GM12878 (cell line): ENCODE results near the gene GRAMD2B. TPM values are rescaled to one million over a fixed set of nuclear protein-coding genes. Genes with fewer than 3 reads are reported as not detected.

Source experiments
- ATAC-seq: fragments of 200-7000 bp; cut with Tn5 transposase; 3 replicates; pipeline ENCODE4 v1.9.1; 2020; ENCODE audit warnings: mild to moderate bottlenecking, moderate library complexity
- BruUV-seq: library from RNA; stranded (reverse); fragments of 400-500 nt; replicated peaks from 2 replicates; lab custom pipeline; 2021; lab: Mats Ljungman, UMichigan
- CTCF ChIA-PET: fragments of 300-600 bp; sonication (Branson Sonifier 250); formaldehyde crosslinking; extraction: SDS; loops from one replicate; lab custom pipeline; 2021; ENCODE audit warnings: inconsistent platforms; lab: Yijun Ruan, JAX
- POLR2A ChIA-PET: fragments of 350-600 bp; formaldehyde crosslinking; extraction: SDS; loops from one replicate; lab custom pipeline; 2021; ENCODE audit warnings: inconsistent platforms; lab: Charles Lee
- RAD21 ChIA-PET: fragments of 300-600 bp; sonication (Branson Sonifier 250); formaldehyde crosslinking; loops from one replicate; lab custom pipeline; 2023; ENCODE audit warnings: antibody characterized with exemption; ENCODE audit not compliant: unreplicated experiment; lab: Charles Lee
- SMC1A ChIA-PET: fragments of 300-600 bp; sonication (Branson Sonifier 250); formaldehyde crosslinking; loops from one replicate; lab custom pipeline; 2023; ENCODE audit not compliant: unreplicated experiment, uncharacterized antibody; lab: Charles Lee
- DNase-seq: peaks from one replicate; pipeline ENCODE4 v3.0.0-alpha.2; 2011; ENCODE audit warnings: low read depth, low spot score
- FAIRE-seq: peaks from 3 replicates; lab custom pipeline; 2011; peaks lifted over from hg19 to GRCh38; lab: Jason Lieb, UNC
- H2AFZ ChIP-seq: 2 replicates; pipeline ENCODE4 v1.6.0; 2011; ENCODE audit warnings: low read depth, low read length, control low read depth; ENCODE audit not compliant: control insufficient read depth
- H3K27ac ChIP-seq: 2 replicates; pipeline ENCODE4 v1.5.1; 2011; ENCODE audit warnings: control low read depth; ENCODE audit not compliant: control insufficient read depth, insufficient read depth
- H3K27me3 ChIP-seq, 2 experiments: replicated peaks in 1 of 2; 2 replicates each; pipeline versions ENCODE4 v1.6.0 to v1.6.1; 2011; ENCODE audit warnings: low read length in 1 of 2; ENCODE audit not compliant: control insufficient read depth in 2 of 2, insufficient read depth in 2 of 2
- H3K36me3 ChIP-seq, 2 experiments: 2 replicates each; pipeline ENCODE4 v1.5.1; 2011; ENCODE audit warnings: low read length in 1 of 2; ENCODE audit not compliant: control insufficient read depth in 2 of 2, insufficient read depth in 2 of 2
- H3K4me1 ChIP-seq: 2 replicates; pipeline ENCODE4 v1.6.1; 2011; ENCODE audit warnings: mild to moderate bottlenecking, low read length, moderate library complexity, mixed read lengths; ENCODE audit not compliant: control insufficient read depth, insufficient read depth
- H3K4me2 ChIP-seq: 2 replicates; pipeline ENCODE4 v1.6.0; 2011; ENCODE audit warnings: control low read depth; ENCODE audit not compliant: control insufficient read depth, insufficient read depth
- H3K4me3 ChIP-seq: fragments of 200-600 bp; sonication (generic); 2 replicates; pipeline ENCODE4 v1.5.1; 2016
- H3K79me2 ChIP-seq: 2 replicates; pipeline ENCODE4 v1.6.0; 2011; ENCODE audit warnings: low read length; ENCODE audit not compliant: control insufficient read depth, insufficient read depth
- H3K9ac ChIP-seq: 2 replicates; pipeline ENCODE4 v1.8.0; 2011; ENCODE audit warnings: low read length, control low read depth, mixed read lengths; ENCODE audit not compliant: control insufficient read depth, insufficient read depth
- H3K9me3 ChIP-seq: replicated peaks from 3 replicates; pipeline ENCODE4 v1.5.1; 2011; ENCODE audit warnings: mild to moderate bottlenecking, low read length; ENCODE audit not compliant: control insufficient read depth, insufficient read depth
- H4K20me1 ChIP-seq: 2 replicates; pipeline ENCODE4 v1.6.0; 2011; ENCODE audit not compliant: control insufficient read depth, insufficient read depth
- ETV6 ChIP-seq, 2 experiments: fragments of 450-650 bp in 1 of 2; IDR thresholded peaks in 1 of 2; conservative IDR thresholded peaks in 1 of 2; 2 replicates each; pipeline ENCODE4 v1.6.1; 2014; ENCODE audit warnings: antibody characterized with exemption in 1 of 2, borderline replicate concordance in 1 of 2, low read depth in 1 of 2, mild to moderate bottlenecking in 1 of 2, moderate library complexity in 1 of 2
- JUND ChIP-seq: IDR thresholded peaks from 2 replicates; pipeline ENCODE4 v1.6.1; 2012; ENCODE audit warnings: low read depth, mild to moderate bottlenecking, low read length, improper control_type of control experiment, moderate library complexity
- KDM1A ChIP-seq: fragments of 200-600 bp; sonication (generic); IDR thresholded peaks from 2 replicates; pipeline ENCODE4 v1.6.1; 2016; ENCODE audit warnings: borderline replicate concordance
- NR2C1 ChIP-seq: fragments of 450-650 bp; IDR thresholded peaks from 2 replicates; pipeline ENCODE4 v1.6.1; 2017; ENCODE audit warnings: antibody characterized with exemption, mild to moderate bottlenecking, moderate library complexity
- NRF1 ChIP-seq: conservative IDR thresholded peaks from 2 replicates; pipeline ENCODE4 v1.6.1; 2011; ENCODE audit warnings: mild to moderate bottlenecking, low read depth, low read length, improper control_type of control experiment
- PAX5 ChIP-seq: IDR thresholded peaks from 2 replicates; pipeline ENCODE4 v1.6.1; 2011; ENCODE audit warnings: low read depth, low read length, borderline replicate concordance
- POLR2AphosphoS2 ChIP-seq: IDR thresholded peaks from 2 replicates; pipeline ENCODE4 v1.6.1; 2011; ENCODE audit warnings: low read depth, mild to moderate bottlenecking, low read length, improper control_type of control experiment, moderate library complexity
- SIX5 ChIP-seq: IDR thresholded peaks from 2 replicates; pipeline ENCODE4 v1.6.1; 2011; ENCODE audit warnings: mild to moderate bottlenecking, low read depth, low read length, moderate library complexity; ENCODE audit not compliant: severe bottlenecking
- TCF3 ChIP-seq: IDR thresholded peaks from 2 replicates; pipeline ENCODE4 v1.6.1; 2012; ENCODE audit warnings: low read depth, mild to moderate bottlenecking, low read length, borderline replicate concordance; ENCODE audit not compliant: insufficient read depth
- ZBED1 ChIP-seq: IDR thresholded peaks from 2 replicates; pipeline ENCODE4 v1.6.1; 2016; ENCODE audit warnings: borderline replicate concordance
- ZNF622 ChIP-seq: fragments of 450-650 bp; IDR thresholded peaks from 2 replicates; pipeline ENCODE4 v1.6.1; 2017; ENCODE audit warnings: mild to moderate bottlenecking, inconsistent platforms
- WGBS: methylation state at CpG from one replicate; pipeline ENCODE4 v1.1.6; 2016; ENCODE audit warnings: low lambda C conversion rate; ENCODE audit not compliant: insufficient replicate concordance, insufficient coverage; ENCODE audit errors: missing lambda C conversion rate; 5-methylcytosine and 5-hydroxymethylcytosine counted together
- in situ Hi-C: fragments of 300-500 bp; cut with MboI; formaldehyde crosslinking; loops from 9 replicates; pipeline ENCODE4 v1.14.3; 2018; ENCODE audit warnings: mixed read lengths
- intact Hi-C: fragments of 100-400 bp; cut with micrococcal nuclease; formaldehyde crosslinking; loops from one replicate; pipeline ENCODE4 v1.14.2; 2022; ENCODE audit not compliant: unreplicated experiment
- polyA plus RNA-seq, 11 experiments: library from polyadenylated mRNA; depleted of rRNA in 4 of 11; unstranded in 6 of 11; stranded (reverse) in 5 of 11; fragments of >200 nt; fragmentation: Nextera tagmentation in 4 of 11; fragmentation: Illumina TruSeq in 1 of 11; extraction: Ambion mirVana in 4 of 11; extraction: Trizol in 1 of 11; gene quantifications; 1 replicate in 1 of 11; 2 replicates in 10 of 11; pipeline versions ENCODE4 v1.2.1 to v1.2.3, GENCODE V29; 2011 to 2016; ENCODE audit warnings: inconsistent platforms in 2 of 11, missing spikeins in 2 of 11, low read depth in 1 of 11
- total RNA-seq, 4 experiments: library from RNA; depleted of rRNA in 3 of 4; stranded (reverse); fragments of >200 nt in 3 of 4; fragmentation: Illumina TruSeq in 1 of 4; extraction: Trizol in 1 of 4; gene quantifications; 2 replicates each; pipeline versions ENCODE4 v1.2.1 to v1.2.3, GENCODE V29; 2013 to 2021

The GRAMD2B gene
- total and polyA plus RNA-seq, 10 of the 15 experiments (the other 5 are each of a cell fraction or from before 2014, with no cell fraction given), result 1.9 to 21.5 (median 8.4) TPM

DNA sequence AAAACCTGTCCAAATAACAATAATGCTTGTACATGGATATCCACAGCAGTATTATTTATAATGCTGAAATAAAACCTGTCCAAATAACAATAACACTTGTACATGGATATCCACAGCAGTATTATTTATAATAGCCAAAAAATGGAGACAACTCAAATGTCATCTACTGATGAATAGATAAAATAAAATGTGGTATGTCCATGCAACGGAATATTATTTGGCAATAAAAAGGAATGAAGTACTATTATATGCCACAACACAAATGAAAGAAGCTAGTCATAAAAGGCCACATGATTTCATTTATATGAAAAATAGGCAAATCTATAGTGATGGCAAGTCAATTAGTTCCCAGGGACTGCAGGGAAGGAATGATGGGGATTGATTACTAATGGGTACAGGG, 31.8 kb upstream of the GRAMD2B start:
- FAIRE-seq, result no peak
- intact Hi-C loops (no loop called here), in situ Hi-C loops (no loop called here)
- Histone ChIP-seq H3K4me1 (no peaks in the 10 kb centered on the region), H3K79me2 (no peaks in the 10 kb centered on the region), H2AFZ (no peak overlapping the region), H3K36me3 (no peaks in the 10 kb centered on the region), H3K27me3 (no peaks in the 10 kb centered on the region; a peak in 1 of 4 replicates), H3K9me3 (no peaks in the 10 kb centered on the region), H4K20me1 (no peaks in the 10 kb centered on the region), H3K27ac (no peak overlapping the region), H3K4me2 (no peak overlapping the region), H3K4me3 (no peak overlapping the region), H3K9ac (no peak overlapping the region)
- 36% methylated on average over 1 of the region's 1 CpG for WGBS
- ATAC-seq, result no peak
- DNase-seq, result no peak
- ChIA-PET SMC1A (no interaction called here), POLR2A (interaction anchor here (0.7 kb wide), 1 partner anchor 14 kb away, joined by 5 read pairs; no protein-coding TSS in a partner anchor), RAD21 (no interaction called here), CTCF (no interaction called here)
- TF ChIP-seq POLR2AphosphoS2 (no peak), ZNF622 (no peak), ZBED1 (no peak), JUND (no peak), PAX5 (no peak), NRF1 (no peak), NR2C1 (no peak), ETV6 (conservative IDR thresholded peaks at IDR 0.05 in 1 of 2, IDR thresholded peaks at IDR 0.05 in 1 of 2; ENCODE audit: borderline replicate concordance in 1 of 2, low read depth in 1 of 2) (no peak), TCF3 (no peak), SIX5 (no peak), KDM1A (no peak)
- no TSS peak for BruUV-seq
